ENCODE data around the gene SCN3A.

GRCh38 chr2:165112789-165113188, 91.1 kb downstream of the SCN3A start:
- no peak for TF ChIP-seq GATA3 (IDR thresholded peaks at IDR 0.05; ENCODE audit: low read depth, low read length)
- TF ChIP-seq GATA2 (IDR thresholded peaks at IDR 0.05; ENCODE audit: low read depth, low read length) = no peak
